Suprapubic skin (tissue), 4 donors: ENCODE data around the gene LRMDA. TPM values are rescaled to one million over a fixed set of nuclear protein-coding genes. Genes with fewer than 3 reads are reported as not detected.
A peak's percentile ranks its signal among the peaks of the same experiment; 100 is the strongest.

Experiments used
- DNase-seq, 2 donors: peaks; one replicate each; pipeline ENCODE4 v3.0.0-alpha.2; 2019; ENCODE audit warnings: low spot score in 2 of 2
- H3K27ac ChIP-seq: fragments of 200-600 bp; sonication (generic); one replicate; pipeline ENCODE4 v1.5.1; 2019
- H3K27me3 ChIP-seq: fragments of 200-600 bp; sonication (generic); one replicate; pipeline ENCODE4 v1.5.1; 2019
- H3K36me3 ChIP-seq: fragments of 200-600 bp; sonication (generic); one replicate; pipeline ENCODE4 v1.5.1; 2019
- H3K4me1 ChIP-seq: fragments of 200-600 bp; sonication (generic); one replicate; pipeline ENCODE4 v1.5.1; 2019
- H3K4me3 ChIP-seq: fragments of 200-600 bp; sonication (generic); one replicate; pipeline ENCODE4 v1.5.1; 2019; ENCODE audit warnings: mild to moderate bottlenecking
- H3K9me3 ChIP-seq: fragments of 200-600 bp; sonication (generic); one replicate; pipeline ENCODE4 v1.5.1; 2019
- EP300 ChIP-seq: sonication (generic); formaldehyde crosslinking; IDR thresholded peaks from one replicate; pipeline ENCODE4 v1.6.1; 2017; ENCODE audit warnings: antibody characterized with exemption
- POLR2A ChIP-seq, 2 donors: fragments of 450-650 bp; IDR thresholded peaks; one replicate each; pipeline ENCODE4 v1.6.1; 2017; ENCODE audit warnings: antibody characterized with exemption in 2 of 2, mild to moderate bottlenecking in 2 of 2, moderate library complexity in 2 of 2
- POLR2AphosphoS5 ChIP-seq, 3 donors: sonication (generic); formaldehyde crosslinking; IDR thresholded peaks; one replicate each; pipeline ENCODE4 v1.6.1; 2017; ENCODE audit warnings: antibody characterized with exemption in 3 of 3
- WGBS: methylation state at CpG from one replicate; pipeline ENCODE4 v1.1.5; 2018; 5-methylcytosine and 5-hydroxymethylcytosine counted together
- total RNA-seq, 4 donors: library from RNA; depleted of rRNA; stranded (reverse); fragments of >200 nt; gene quantifications; one replicate each; pipeline ENCODE4 v1.1.0, GENCODE V29; 2016
- TF ChIP-seq, protein P1 (sequence below), 2 donors: fragments of 200-600 bp in 1 of 2; fragments of 450-650 bp in 1 of 2; sonication (generic) in 1 of 2; IDR thresholded peaks; one replicate each; pipeline ENCODE4 v1.5.1; 2016 to 2019; ENCODE audit warnings: antibody characterized with exemption in 2 of 2, mild to moderate bottlenecking in 1 of 2, moderate library complexity in 1 of 2

LRMDA gene
- total RNA-seq, 4 donors from 2014 or later, result 0.10 to 2.9 (median 1.9) TPM; not detected in 1

DNA sequence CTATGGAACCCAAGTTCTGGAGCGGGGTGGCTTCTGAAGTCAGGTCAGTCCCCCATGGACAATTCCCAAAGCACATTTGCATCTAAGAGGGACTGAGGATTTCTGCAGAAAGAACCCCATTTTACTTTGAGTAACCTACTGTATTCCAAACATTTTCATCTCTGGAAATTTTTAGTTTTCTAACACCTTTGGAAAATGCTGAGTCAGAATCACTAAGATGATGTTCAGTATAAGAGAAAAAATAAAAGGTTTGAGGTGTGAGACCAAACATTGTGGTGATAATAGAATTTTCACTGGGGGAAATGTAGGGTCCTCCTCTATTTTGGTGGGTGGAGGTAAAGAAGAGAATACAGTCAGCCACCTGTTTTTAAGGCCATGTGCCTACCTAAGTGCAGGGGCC is 227.1 kb downstream of the LRMDA start:
- Histone ChIP-seq H3K36me3 (no peaks in the 10 kb centered on the region), H3K9me3 (no peaks in the 10 kb centered on the region), H3K27ac (no peak overlapping the region), H3K4me3 (no peak overlapping the region), H3K4me1 (peaks cover 15% of the 10 kb centered on the region), H3K27me3 (no peaks in the 10 kb centered on the region)
- 97% methylated on average over 1 of the region's 1 CpG for WGBS
- DNase-seq, result no peak
- TF ChIP-seq, protein P1, sequence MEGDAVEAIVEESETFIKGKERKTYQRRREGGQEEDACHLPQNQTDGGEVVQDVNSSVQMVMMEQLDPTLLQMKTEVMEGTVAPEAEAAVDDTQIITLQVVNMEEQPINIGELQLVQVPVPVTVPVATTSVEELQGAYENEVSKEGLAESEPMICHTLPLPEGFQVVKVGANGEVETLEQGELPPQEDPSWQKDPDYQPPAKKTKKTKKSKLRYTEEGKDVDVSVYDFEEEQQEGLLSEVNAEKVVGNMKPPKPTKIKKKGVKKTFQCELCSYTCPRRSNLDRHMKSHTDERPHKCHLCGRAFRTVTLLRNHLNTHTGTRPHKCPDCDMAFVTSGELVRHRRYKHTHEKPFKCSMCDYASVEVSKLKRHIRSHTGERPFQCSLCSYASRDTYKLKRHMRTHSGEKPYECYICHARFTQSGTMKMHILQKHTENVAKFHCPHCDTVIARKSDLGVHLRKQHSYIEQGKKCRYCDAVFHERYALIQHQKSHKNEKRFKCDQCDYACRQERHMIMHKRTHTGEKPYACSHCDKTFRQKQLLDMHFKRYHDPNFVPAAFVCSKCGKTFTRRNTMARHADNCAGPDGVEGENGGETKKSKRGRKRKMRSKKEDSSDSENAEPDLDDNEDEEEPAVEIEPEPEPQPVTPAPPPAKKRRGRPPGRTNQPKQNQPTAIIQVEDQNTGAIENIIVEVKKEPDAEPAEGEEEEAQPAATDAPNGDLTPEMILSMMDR (IDR thresholded peaks at IDR 0.05), result no peak
- TF ChIP-seq POLR2A (IDR thresholded peaks at IDR 0.05) (no peak), POLR2AphosphoS5 (IDR thresholded peaks at IDR 0.05) (no peak), EP300 (no peak)

DNA sequence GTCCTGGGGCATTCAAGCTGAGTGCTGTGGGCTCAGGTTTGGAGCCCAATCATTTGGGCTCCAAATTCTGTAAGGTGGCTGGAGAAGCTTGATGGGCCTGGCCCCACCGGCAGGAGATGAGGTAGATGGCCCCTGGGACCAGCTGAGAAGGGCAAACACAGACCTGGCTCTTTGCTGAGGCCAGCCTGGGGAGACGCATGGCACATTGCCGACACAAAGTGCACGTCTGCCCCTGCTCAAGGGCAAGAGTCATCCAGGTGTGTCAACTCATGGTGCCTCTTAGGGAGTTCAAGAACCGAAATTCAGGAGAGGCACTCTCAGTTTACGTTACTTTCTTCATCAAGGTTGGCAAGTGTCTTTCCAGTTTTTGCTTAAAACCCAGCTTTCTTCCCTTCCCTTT is 227.5 kb downstream of the LRMDA start:
- TF ChIP-seq POLR2A (IDR thresholded peaks at IDR 0.05), result no peak
- no peak for TF ChIP-seq POLR2AphosphoS5 (IDR thresholded peaks at IDR 0.05)
- TF ChIP-seq EP300, result no peak
- TF ChIP-seq, protein P1 (IDR thresholded peaks at IDR 0.05), result no peak
- Histone ChIP-seq H3K4me3 (no peak overlapping the region), H3K27ac (no peak overlapping the region), H3K27me3 (no peaks in the 10 kb centered on the region), H3K9me3 (no peaks in the 10 kb centered on the region), H3K4me1 (peaks cover 19% of the 10 kb centered on the region), H3K36me3 (no peaks in the 10 kb centered on the region)
- no peak for DNase-seq
- 97% methylated on average over 6 of the region's 6 CpGs for WGBS

DNA sequence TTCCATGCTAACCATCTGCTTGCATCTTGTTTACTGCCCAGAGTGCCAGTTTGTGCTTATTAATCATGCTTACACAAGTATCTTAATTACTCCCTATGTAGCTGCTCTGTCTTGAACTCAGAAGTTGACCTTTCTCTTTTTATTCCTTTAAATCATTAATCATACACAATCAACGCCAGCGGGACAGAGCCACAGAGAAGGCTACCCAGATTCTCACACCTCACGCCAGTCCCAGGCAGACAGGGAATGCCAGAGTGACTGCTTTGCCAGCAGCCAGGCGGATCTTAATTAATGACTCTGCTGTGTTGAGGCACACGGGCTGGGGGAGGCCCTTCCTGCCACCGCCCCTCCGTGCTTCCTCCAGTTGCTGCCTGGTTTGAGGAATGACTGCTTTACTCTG is 229.4 kb downstream of the LRMDA start:
- WGBS, result 51% methylated on average over 4 of the region's 7 CpGs
- Histone ChIP-seq H3K27ac (no peak overlapping the region), H3K27me3 (no peaks in the 10 kb centered on the region), H3K4me3 (no peak overlapping the region), H3K9me3 (no peaks in the 10 kb centered on the region), H3K4me1 (peaks cover 20% of the 10 kb centered on the region), H3K36me3 (no peaks in the 10 kb centered on the region)
- no peak for TF ChIP-seq POLR2A (IDR thresholded peaks at IDR 0.05)
- no peak for TF ChIP-seq EP300
- TF ChIP-seq, protein P1 (IDR thresholded peaks at IDR 0.05), result no peak
- peak in 1 of 3 donors; percentile 36 for TF ChIP-seq POLR2AphosphoS5 (IDR thresholded peaks at IDR 0.05)
- DNase-seq, result no peak

DNA sequence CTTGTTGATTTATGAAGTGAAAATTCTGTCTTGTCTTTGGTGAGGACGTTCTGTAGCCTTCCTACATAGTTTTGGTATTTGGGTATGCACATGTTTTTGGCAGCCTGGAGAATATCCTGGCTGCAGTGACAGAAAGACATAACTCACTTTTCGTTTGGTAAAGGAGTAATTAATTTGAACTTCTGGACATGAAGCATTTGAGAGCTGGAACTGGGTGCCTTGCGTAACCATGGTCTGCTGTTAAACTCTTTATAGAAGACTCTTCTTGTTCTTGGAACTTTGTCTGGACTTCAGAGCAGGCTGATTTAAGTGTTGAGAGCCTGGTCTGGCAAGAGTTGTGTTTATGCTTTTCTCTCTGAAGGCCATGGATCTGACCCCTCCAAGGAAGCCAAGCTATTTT is 231.3 kb downstream of the LRMDA start:
- H3K9me3 ChIP-seq, result no peaks in the 10 kb centered on the region
- DNase-seq, result no peak
- no peaks in the 10 kb centered on the region for H3K36me3 ChIP-seq
- WGBS, result 36% methylated on average over 3 of the region's 3 CpGs
- TF ChIP-seq POLR2A (IDR thresholded peaks at IDR 0.05) (no peak), EP300 (peak; percentile 58), POLR2AphosphoS5 (IDR thresholded peaks at IDR 0.05) (peak in 2 of 3 donors; percentile 60 to 74)
- TF ChIP-seq, protein P1 (IDR thresholded peaks at IDR 0.05), result no peak
- H3K4me3 ChIP-seq, result no peak overlapping the region
- no peak overlapping the region for H3K27ac ChIP-seq
- no peaks in the 10 kb centered on the region for H3K27me3 ChIP-seq
- peaks cover 15% of the 10 kb centered on the region for H3K4me1 ChIP-seq

DNA sequence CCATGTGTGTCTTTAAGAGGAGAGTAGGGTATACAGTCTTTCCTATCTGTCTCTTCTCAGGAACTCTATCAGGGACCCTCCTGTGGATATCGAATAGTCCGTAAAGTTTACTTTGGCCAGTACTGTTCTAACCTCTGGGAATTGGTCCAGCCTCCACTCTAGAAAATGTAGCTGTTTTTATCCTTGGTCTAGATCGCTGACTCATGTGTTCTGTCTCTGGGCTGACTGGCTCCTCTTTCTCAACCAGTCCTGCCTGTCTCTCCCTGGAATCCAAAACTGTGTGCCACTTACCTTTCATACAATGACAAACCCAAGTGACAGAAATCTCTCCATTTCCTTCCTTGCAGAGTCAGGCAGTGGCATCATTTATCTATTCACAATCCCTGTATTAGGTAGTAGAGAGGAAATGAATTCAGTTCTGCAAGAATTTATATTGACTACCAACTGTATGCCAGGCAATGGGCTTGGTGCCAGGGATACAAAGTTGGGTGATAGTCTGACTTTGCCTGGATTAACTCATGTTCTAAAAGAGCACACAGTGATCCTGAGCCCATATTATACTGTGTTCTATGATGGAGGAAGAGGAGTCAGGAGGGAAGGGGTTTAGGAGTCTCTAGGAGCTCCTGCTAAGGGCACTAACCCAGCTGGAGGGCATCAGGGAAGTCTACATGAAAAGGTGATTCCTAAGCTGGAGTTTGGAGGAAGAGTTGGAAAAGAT is 232.7 kb downstream of the LRMDA start:
- TF ChIP-seq, protein P1 (IDR thresholded peaks at IDR 0.05), result no peak
- TF ChIP-seq POLR2AphosphoS5 (IDR thresholded peaks at IDR 0.05), result no peak
- no peak for TF ChIP-seq POLR2A (IDR thresholded peaks at IDR 0.05)
- TF ChIP-seq EP300, result no peak
- H3K27ac ChIP-seq, result peak overlapping the region; percentile 7
- H3K4me1 ChIP-seq, result peaks cover 15% of the 10 kb centered on the region
- H3K9me3 ChIP-seq, result no peaks in the 10 kb centered on the region
- no peaks in the 10 kb centered on the region for H3K27me3 ChIP-seq
- H3K4me3 ChIP-seq, result no peak overlapping the region
- 54% methylated on average over 3 of the region's 3 CpGs for WGBS
- no peak for DNase-seq
- H3K36me3 ChIP-seq, result no peaks in the 10 kb centered on the region
